Panc1 (cell line): ENCODE results near the gene GPR37L1. TPM values are rescaled to one million over a fixed set of nuclear protein-coding genes. Genes with fewer than 3 reads are reported as not detected.
A peak's percentile ranks its signal among the peaks of the same experiment; 100 is the strongest.

Experiments
- ATAC-seq: fragments of 200-7000 bp; cut with Tn5 transposase; 2 replicates; pipeline ENCODE4 v1.9.1; 2020; ENCODE audit warnings: mild to moderate bottlenecking, moderate library complexity
- Bru-seq: library from RNA; stranded (reverse); fragments of 400-500 nt; gene quantifications from one replicate; lab custom pipeline; 2021; lab: Mats Ljungman, UMichigan
- BruChase-seq, 2 experiments: library from RNA; stranded (reverse); fragments of 400-500 nt; gene quantifications; one replicate each; lab custom pipeline; 2021; lab: Mats Ljungman, UMichigan
- BruUV-seq: library from RNA; stranded (reverse); fragments of 400-500 nt; replicated peaks from 2 replicates; lab custom pipeline; 2021; lab: Mats Ljungman, UMichigan
- CTCF ChIA-PET: fragments of 300-600 bp; sonication (Branson Sonifier 250); formaldehyde crosslinking; loops from one replicate; lab custom pipeline; 2022; ENCODE audit warnings: antibody characterized with exemption; lab: Charles Lee
- POLR2A ChIA-PET: fragments of 300-600 bp; sonication (Branson Sonifier 250); formaldehyde crosslinking; loops from one replicate; lab custom pipeline; 2022; ENCODE audit warnings: antibody characterized with exemption; lab: Charles Lee
- DNase-seq: peaks from one replicate; pipeline ENCODE4 v3.0.0-alpha.2; 2010; ENCODE audit warnings: low read depth, low spot score
- H3K27ac ChIP-seq: 2 replicates; pipeline ENCODE4 v1.5.1; 2011; ENCODE audit warnings: mild to moderate bottlenecking, low read length, inconsistent platforms
- H3K27me3 ChIP-seq: fragments of 200-500 bp; sonication (Bioruptor generic); 2 replicates; pipeline ENCODE4 v1.6.0; 2014; ENCODE audit warnings: low read length, inconsistent platforms; ENCODE audit not compliant: control insufficient read depth, insufficient read depth
- H3K36me3 ChIP-seq: fragments of 200-500 bp; sonication (Bioruptor generic); 2 replicates; pipeline ENCODE4 v1.5.1; 2014; ENCODE audit warnings: inconsistent platforms, mild to moderate bottlenecking, low read length, moderate library complexity; ENCODE audit not compliant: control insufficient read depth, insufficient read depth
- H3K4me1 ChIP-seq: 2 replicates; pipeline ENCODE4 v1.5.1; 2011; ENCODE audit warnings: inconsistent platforms, mild to moderate bottlenecking, low read length, moderate library complexity; ENCODE audit not compliant: control insufficient read depth, insufficient read depth
- H3K4me3 ChIP-seq, 2 experiments: 2 replicates each; pipeline ENCODE4 v1.5.1; 2011 to 2012; ENCODE audit warnings: low read depth in 2 of 2, low read length in 2 of 2, mild to moderate bottlenecking in 2 of 2, inconsistent platforms in 1 of 2, moderate library complexity in 1 of 2
- H3K9me3 ChIP-seq: fragments of 200-500 bp; sonication (Bioruptor generic); 2 replicates; pipeline ENCODE4 v1.5.1; 2014; ENCODE audit warnings: low read depth, mild to moderate bottlenecking, inconsistent platforms, low read length, moderate library complexity; ENCODE audit not compliant: control insufficient read depth, insufficient read depth
- CTCF ChIP-seq: fragments of 450-650 bp; IDR thresholded peaks from 2 replicates; pipeline ENCODE4 v1.5.1; 2017; ENCODE audit warnings: mild to moderate bottlenecking
- POLR2AphosphoS5 ChIP-seq: IDR thresholded peaks from 2 replicates; pipeline ENCODE4 v1.6.1; 2012; ENCODE audit warnings: mild to moderate bottlenecking, low read depth, low read length, moderate library complexity
- REST ChIP-seq, 2 experiments: IDR thresholded peaks; 2 replicates each; pipeline ENCODE4 v1.6.1; 2011 to 2012; ENCODE audit warnings: low read depth in 2 of 2, control low read depth in 1 of 2, low read length in 1 of 2, mild to moderate bottlenecking in 1 of 2, moderate library complexity in 1 of 2; ENCODE audit not compliant: insufficient read depth in 1 of 2
- SIN3A ChIP-seq: IDR thresholded peaks from 2 replicates; pipeline ENCODE4 v1.6.1; 2012; ENCODE audit warnings: low read depth, mild to moderate bottlenecking, low read length, moderate library complexity, borderline replicate concordance; ENCODE audit not compliant: insufficient read depth
- TCF7L2 ChIP-seq: IDR thresholded peaks from 2 replicates; pipeline ENCODE4 v1.6.1; 2011; ENCODE audit warnings: mild to moderate bottlenecking, low read depth, low read length, inconsistent platforms
- in situ Hi-C: cut with HindIII; loops from 2 replicates; pipeline ENCODE4 v1.10.0; 2016; ENCODE audit warnings: low sequenced_read_pairs, low pct_unique_long_range_greater_than_20kb
- intact Hi-C: fragments of 100-400 bp; cut with micrococcal nuclease; formaldehyde crosslinking; loops from one replicate; pipeline ENCODE4 v1.10.0; 2022; ENCODE audit not compliant: unreplicated experiment
- long read RNA-seq: library from polyadenylated mRNA; unstranded; transcript quantifications from one replicate; pipeline ENCODE4 v2.0.0, GENCODE V29; 2021; ENCODE audit not compliant: unreplicated experiment
- polyA plus RNA-seq: library from polyadenylated mRNA; unstranded; fragments of >200 nt; gene quantifications from one replicate; pipeline ENCODE4 v1.2.1, GENCODE V29; 2012; ENCODE audit warnings: missing spikeins; ENCODE audit not compliant: insufficient read length
- total RNA-seq: library from RNA; stranded (reverse); gene quantifications from one replicate; pipeline ENCODE4 v1.2.1, GENCODE V29; 2021; ENCODE audit not compliant: unreplicated experiment

Gene GPR37L1
- 0.44 TPM for total RNA-seq
- 0.39 TPM for polyA plus RNA-seq
- percentile 20 among the genes with signal in this experiment for Bru-seq, nascent RNA
- percentile 19 among the genes with signal in this experiment for BruChase-seq, experiment 1, labeled RNA remaining after a 2-hour chase
- BruChase-seq, experiment 2, labeled RNA remaining after a 6-hour chase = percentile 34 among the genes with signal in this experiment
- long read RNA-seq, full-length matches to known transcripts = 1 of 3 reads
- long read RNA-seq, partial matches to known transcripts = 0 of 3 reads
- long read RNA-seq, other reads (novel, unspliced or antisense) = 2 of 3 reads

GRCh38 chr1:202122639-202123335 lies at the start of gene GPR37L1:
GPR37L1 (plus strand) TSS chr1:202122917; CDS start chr1:202122964, 47 bp downstream.
- H3K36me3 ChIP-seq = no peaks in the 10 kb centered on the region
- DNase-seq (no peak), ATAC-seq (peak; percentile 81)
- H3K4me1 ChIP-seq = peaks cover 12% of the 10 kb centered on the region
- TF ChIP-seq TCF7L2 = no peak
- TF ChIP-seq CTCF = peak; percentile 83; the same call in 1 of the 2 replicates
- no peak within 1 kb of the TSS for H3K4me3 ChIP-seq
- H3K27me3 ChIP-seq = no peaks in the 10 kb centered on the region
- intact Hi-C loops = loop anchor here (5.0 kb wide), 1 partner anchor 225 kb away; no protein-coding TSS in a partner anchor
- no TSS peak for BruUV-seq
- no peak within 1 kb of the TSS for H3K27ac ChIP-seq
- no peaks in the 10 kb centered on the region for H3K9me3 ChIP-seq
- ChIA-PET POLR2A (no interaction called here), CTCF (interaction anchor here (0.7 to 1.6 kb wide), 3 partner anchors 13 to 277 kb away, joined by 3 to 8 read pairs (median 5); no protein-coding TSS in a partner anchor)
- in situ Hi-C loops = no loop called here

GRCh38 chr1:202073206-202073605 lies 49.5 kb upstream of the GPR37L1 start:
- Histone ChIP-seq H3K27ac (no peak overlapping the region), H3K9me3 (no peaks in the 10 kb centered on the region), H3K36me3 (no peaks in the 10 kb centered on the region), H3K4me3 (no peak overlapping the region), H3K4me1 (0 out of 2 replicates have a peak, but pooled peaks cover 6% of the 10 kb centered on the region), H3K27me3 (no peaks in the 10 kb centered on the region)
- no peak for ATAC-seq
- TF ChIP-seq CTCF (no peak), POLR2AphosphoS5 (no peak), REST (IDR thresholded peaks at IDR 0.05; ENCODE audit: insufficient read depth in 1 of 2, low read depth in 2 of 2, low read length in 1 of 2) (no peak), TCF7L2 (no peak), SIN3A (no peak)
- in situ Hi-C loops (no loop called here), intact Hi-C loops (no loop called here)
- ChIA-PET POLR2A (interaction anchor here (0.6 kb wide), 1 partner anchor 38 kb away, joined by 9 read pairs; no protein-coding TSS in a partner anchor), CTCF (no interaction called here)
- no TSS peak for BruUV-seq
- DNase-seq = no peak
